Limb (tissue), 2 donors: ENCODE data around the gene PM20D2.

Experiments
- DNase-seq, 2 donors: peaks; one replicate each; pipeline ENCODE4 v3.0.0-alpha.2; 2016; ENCODE audit errors: extremely low spot score in 2 of 2

The PM20D2 gene

DNA sequence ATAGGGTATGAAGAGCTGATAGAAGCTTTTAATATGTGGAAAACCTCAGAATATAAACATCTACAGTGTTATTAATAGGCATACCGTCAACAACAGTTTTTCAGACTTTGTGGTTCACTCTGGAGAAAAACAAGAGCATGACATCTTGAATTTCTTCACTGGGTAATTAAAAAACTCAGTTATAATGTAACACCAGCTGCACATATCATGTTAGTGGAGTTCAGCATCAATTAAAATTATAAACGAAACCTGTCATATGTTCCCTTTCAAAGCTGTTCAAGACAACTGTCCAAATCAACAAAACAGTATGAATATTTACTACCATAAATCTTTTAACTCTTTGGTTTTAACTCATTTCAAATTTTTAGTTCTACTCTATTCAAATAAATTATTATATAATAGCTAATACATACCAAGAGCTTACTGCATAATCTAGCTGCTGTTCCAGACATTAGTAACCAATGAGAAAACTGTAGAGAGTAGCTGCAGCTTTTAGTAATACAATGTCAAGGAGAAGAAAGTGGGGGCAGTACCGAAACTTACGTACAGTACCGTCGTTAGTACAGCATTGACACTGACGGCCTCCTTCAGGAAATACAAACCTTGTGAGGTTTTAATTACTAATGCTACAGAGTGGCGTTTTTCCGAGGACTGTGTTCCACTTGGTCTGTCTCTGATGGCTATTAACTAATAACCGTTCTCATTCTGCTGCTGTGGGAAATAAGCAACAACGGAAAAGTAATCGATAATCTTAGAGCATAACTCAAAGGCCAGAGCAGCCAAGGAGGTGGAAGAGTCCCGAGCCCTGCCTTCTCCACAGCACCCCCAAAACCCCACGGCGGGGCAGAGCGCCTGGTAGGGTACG lies 532 bp upstream of the PM20D2 start:
- peak in 1 of 2 donors; percentile 56 for DNase-seq

- peak in 1 of 2 donors; percentile 21 for DNase-seq
These were observed 1.2 kb downstream of the PM20D2 start for GRCh38 chr6:89146718-89147700.

- no peak for DNase-seq
These were observed 2.3 kb downstream of the PM20D2 start for GRCh38 chr6:89148016-89148750.

DNA sequence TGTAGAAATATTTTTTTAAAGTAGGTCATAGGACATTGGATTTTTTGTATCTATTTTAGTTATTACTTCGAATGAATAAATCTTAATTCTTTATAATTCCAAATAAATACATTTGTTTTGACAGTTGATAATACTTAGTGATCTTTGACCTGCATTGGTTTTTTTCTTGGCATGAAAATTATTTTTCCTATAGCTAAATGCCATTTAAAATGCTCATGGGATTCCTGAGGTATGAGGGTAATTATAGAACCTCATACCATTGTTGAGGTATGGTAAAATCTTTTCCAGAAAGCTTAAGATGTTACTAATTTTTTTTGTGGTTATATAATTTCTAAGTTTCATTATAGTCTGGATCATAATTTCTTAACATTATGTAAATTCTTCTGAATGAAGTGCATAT lies 8.3 kb downstream of the PM20D2 start:
- no peak for DNase-seq

DNA sequence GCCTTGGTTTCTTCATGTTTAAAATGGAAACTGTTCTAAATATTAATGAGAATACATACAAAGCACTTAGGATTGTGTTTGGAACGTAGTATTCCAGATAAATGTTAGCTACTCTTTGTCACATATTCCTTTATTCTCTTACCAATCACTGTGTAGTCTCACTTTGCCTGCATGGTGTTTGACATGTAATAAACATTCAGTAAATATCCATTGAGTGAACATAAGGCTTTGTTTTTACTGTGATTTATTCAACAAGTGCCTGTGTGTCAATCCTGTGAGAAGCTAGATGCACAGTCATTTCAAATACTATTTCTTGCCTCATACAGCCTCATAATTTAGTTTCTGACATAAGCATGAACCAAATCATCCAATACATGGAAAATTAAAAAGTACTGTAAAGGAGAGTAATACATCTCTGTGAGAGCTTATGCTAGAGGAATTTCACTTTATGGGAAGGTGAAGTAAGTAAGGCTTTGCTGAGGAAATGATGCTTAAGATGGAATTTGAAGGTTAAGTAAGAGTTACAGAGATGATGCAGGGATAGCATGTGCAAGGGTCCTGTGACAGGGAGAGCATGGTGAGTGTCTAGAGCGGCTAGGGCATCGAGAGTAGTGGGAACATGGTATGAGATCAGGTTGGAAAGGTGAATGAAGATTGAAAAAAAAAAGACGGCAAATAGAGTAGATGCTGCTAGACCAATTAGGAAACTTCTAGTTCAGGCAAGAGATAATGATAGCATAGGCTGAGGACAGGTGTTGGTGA lies 14.7 kb downstream of the PM20D2 start:
- DNase-seq: no peak

DNA sequence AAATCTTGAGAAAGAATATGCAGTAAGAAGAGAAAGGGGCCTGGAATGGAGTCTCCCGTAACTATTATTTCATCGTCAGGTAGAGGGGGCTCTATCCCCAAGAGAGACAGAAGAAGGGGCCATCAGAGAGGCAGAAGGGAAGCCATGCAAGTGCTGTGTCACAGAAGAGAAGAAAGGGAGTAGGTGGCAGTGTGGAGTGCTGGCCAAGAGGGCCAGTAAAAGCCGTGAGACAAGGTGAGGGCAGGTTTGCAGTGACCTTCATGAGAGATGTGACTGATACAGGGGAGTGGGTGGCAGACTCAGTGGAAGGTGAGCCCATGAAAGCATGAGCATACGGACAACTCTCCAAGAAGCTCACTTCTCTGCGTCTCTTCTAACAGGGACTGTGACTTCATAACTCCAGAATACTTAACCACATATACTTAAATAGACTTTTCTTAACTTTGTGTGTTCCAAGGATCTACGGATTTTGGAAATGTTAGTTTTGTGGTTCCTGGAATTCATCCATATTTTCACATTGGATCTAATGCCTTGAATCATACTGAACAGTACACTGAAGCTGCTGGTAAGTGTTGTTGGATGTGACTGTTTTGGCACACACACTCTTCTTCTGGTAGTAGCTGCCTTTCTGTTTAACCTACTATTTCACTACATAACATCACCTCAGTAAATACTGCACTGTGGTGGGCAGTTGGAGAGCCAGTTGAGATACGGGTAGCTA lies 15.6 kb downstream of the PM20D2 start:
- peak in 1 of 2 donors; percentile 32 for DNase-seq

GRCh38 chr6:89162047-89162371 lies 16.2 kb downstream of the PM20D2 start:
- peak in 1 of 2 donors; percentile 41 for DNase-seq

DNA sequence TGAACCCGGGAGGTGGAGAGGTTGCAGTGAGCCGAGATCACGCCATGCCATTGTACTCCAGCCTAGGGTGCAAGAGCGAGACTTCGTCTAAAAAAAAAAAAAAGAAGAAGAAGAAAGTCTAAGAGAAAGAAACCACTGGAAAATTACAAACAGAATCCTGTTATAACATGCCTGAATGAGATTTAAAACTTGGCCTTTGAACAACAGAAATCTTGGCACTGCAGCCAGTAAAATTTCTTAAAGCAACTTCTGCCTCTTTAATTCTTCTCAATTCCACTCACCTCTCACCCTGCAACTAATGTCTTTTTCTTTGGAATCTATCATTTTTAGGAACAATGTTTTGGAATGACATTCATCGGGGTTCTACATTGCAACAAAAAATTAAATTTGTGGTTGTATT lies 26.3 kb downstream of the PM20D2 start:
- DNase-seq: no peak

GRCh38 chr6:89173634-89174033 lies 27.8 kb downstream of the PM20D2 start:
- DNase-seq: no peak

GRCh38 chr6:89180112-89180511 lies 34.3 kb downstream of the PM20D2 start:
- DNase-seq: no peak

DNA sequence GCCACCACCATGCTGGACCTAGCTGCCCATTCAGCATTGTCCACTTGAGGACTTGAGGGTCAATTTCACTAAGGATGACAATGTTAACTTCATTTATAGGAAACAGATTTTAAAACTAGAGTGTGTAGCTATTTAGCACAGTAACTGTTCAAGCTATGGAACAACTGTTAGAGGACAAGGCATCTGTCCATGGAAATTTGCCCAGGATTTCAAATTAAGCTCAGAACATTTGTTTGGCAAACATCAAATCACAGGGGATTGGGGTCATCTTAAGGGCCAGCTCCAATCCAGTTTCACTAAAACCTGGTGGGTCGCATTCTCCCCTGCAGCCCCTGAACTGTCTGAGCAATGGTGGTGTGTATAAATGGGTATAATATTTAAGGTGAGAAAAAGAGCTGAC lies 35.1 kb downstream of the PM20D2 start:
- DNase-seq: peak in 1 of 2 donors; percentile 34

DNA sequence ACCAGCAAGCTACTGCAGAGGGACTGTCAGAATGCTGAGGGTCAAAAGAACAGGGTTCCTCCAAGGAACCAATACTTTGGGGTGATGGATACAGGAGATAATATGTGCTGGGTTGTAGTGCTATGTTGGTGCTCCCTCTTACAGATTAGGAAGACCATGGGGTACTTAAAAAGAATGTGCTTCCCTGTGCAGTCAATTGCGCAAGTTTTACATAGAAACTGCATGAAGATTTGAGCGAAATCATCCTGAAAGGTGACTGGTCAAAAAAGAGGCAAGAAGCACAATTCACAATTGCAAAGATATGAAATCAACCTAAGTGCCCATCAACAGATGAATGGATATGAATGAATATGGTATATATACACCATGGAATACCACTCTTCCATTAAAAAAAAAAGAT lies 37.4 kb downstream of the PM20D2 start:
- no peak for DNase-seq

GRCh38 chr6:89184344-89184743 lies 38.5 kb downstream of the PM20D2 start:
- no peak for DNase-seq

- DNase-seq: no peak
These were observed 40.9 kb downstream of the PM20D2 start for GRCh38 chr6:89186762-89187161.

DNA sequence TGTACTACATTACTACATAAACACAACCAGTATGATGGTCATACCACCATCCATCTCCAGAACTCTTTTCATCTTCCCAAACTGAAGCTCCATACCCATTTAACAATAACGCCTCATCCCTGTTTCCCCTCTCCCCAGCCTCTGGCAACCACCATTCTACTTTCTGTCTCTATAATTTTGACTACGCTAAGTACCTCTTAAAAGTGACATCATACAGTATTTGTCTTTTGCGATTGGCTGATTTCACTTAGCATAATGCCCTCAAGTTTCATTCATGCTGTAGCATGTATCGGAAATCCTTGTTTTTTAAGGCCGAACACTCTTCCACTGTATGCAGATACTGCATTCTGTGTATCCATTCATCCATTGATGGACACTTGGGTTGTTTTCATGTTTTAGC lies 41.6 kb downstream of the PM20D2 start:
- DNase-seq: no peak

DNA sequence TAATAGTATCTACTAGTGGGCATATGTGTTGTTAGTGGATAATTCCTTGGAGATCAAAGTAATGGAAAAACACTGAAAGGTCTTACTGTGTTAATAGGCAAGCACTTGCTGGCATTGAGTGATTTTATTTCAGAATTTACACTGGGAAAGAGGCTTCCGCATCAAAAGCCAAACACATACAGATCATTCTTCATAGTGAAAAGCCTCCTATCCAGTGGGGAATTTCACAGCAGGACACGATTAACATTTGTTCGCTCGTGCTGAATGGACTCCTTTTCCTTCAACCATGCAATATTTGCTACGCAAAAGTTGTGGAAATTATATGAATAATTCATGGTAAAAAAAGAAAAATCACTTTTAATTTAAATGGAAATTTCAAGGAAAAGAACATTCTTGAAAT lies 44.9 kb downstream of the PM20D2 start:
- DNase-seq: no peak

GRCh38 chr6:89194559-89194958 lies 48.7 kb downstream of the PM20D2 start:
- DNase-seq: no peak

DNA sequence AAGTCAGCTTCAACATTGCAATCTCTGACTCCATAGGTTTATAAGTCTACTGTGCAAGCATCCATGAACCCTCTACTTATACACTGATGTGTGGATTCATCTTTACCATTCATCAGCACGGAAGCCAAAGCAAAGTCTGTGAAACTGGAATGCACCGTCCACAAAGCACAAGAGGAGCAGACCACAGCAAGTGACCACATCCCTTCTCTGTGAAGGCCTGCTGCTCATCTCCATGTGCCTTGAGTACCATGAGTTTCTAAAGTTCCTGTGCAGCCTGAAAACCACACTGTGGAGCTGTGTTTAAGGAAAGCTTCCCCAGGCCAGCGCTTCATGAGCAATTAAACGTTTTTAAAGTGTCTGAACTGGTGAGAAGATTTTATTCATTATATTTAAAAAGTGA lies 51.3 kb downstream of the PM20D2 start:
- no peak for DNase-seq

DNA sequence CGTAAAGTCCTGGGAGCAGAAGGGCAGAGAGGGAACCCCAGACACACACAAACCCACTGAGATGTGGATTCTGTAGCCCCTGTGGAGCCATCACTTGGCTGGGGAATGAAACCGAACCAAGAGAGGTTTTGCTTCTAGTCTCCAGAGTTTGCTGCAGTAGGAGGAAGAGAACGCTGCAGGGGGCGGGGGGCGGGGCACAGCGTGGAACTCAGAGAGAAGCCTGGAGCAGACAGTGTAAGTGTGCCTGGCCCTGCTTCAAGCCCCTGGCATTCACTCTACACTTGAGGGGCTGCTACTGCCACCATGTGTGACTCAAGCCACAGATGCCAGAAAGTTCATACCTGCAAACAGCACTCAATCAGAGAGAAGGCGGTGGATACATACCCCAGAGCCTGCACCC lies 52.4 kb downstream of the PM20D2 start:
- DNase-seq: no peak

DNA sequence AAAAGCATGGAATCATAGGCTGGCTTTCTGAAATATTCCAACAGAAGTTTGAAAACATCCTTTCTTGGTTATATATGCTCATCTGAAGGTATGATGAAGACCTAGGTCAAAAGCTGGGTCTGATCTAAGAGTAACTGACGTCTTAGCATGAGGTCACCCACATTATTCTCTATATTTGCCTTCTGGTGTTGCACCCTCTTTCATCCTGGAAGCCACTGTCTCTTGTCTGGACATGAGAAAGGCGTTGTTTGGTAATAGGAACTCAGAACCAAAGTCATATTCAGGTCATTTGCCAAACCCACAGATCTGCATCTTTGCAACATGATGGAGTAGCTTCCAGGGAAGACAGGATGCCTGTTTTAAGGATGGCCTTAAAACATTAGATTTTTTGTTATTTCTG lies 53.7 kb downstream of the PM20D2 start:
- no peak for DNase-seq
